Central memory CD4-positive, alpha-beta T cell (primary cell): ENCODE data around the gene SART3.
"Not testable (repeated sequence)": the region's sequence is repeated elsewhere in the genome, so short reads cannot be mapped to it uniquely, and the experiment has no call there.

Experiments
- DNase-seq: peaks from one replicate; pipeline ENCODE4 v3.0.0; 2022

The SART3 gene

GRCh38 chr12:108517288-108518100 lies 43.5 kb downstream of the SART3 start:
- DNase-seq: no peak

- DNase-seq: no peak
Measured at GRCh38 chr12:108516511-108517275, 44.3 kb downstream of the SART3 start.

DNA sequence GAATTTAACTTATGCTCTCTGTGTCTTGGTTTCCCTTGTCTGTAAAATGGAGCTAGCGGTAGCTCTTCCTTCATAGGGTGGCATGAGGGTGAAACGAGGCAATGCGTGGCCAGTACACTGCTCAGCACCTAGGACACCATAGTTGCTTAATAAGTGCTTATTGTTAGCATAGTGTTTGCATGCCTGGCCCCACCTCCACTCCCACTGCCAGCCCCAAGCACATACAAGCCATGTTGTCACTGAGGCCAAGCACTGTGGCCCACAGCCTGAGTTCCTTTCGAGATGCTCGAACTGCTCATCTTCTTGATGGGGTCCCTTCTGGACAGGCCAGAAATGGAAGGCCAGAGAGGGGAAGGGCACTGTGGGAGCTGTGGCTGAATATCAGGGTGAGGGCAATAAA lies 45.1 kb downstream of the SART3 start:
- no peak for DNase-seq

- DNase-seq: peak; percentile 99
Measured at GRCh38 chr12:108514973-108515814, 45.8 kb downstream of the SART3 start, which contains the start of gene FICD. Gene FICD (plus strand): TSS chr12:108515277. CDS start chr12:108516973, 1,696 bp downstream.

- no peak for DNase-seq
Measured at GRCh38 chr12:108514468-108514972, 46.5 kb downstream of the SART3 start.

GRCh38 chr12:108511633-108512540 lies 49.1 kb downstream of the SART3 start:
- peak; percentile 67 for DNase-seq

- DNase-seq: no peak
Measured at GRCh38 chr12:108510836-108511235, 50.1 kb downstream of the SART3 start.

GRCh38 chr12:108509806-108510205 lies 51.2 kb downstream of the SART3 start:
- DNase-seq: no peak

- no peak for DNase-seq
Measured at GRCh38 chr12:108507971-108508642, 52.9 kb downstream of the SART3 start.

DNA sequence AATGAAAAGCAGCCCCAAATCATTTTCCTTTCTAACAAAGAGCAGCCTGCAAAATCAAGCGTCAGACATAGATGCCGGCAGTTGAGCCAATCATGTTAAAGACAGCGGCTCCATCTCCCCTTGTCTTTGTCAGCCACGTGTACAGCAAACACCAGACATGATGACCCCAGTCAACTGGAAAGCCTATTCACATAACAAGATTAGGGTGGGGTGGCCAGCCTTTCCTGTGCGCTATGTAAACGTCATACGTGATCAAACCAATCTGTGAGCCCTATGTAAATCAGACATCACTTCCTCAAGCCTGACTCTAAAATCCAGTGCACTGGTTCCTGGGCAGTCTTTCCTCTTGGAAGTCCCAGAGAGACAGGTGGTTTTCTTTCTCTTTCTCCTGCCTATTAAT lies 55.8 kb downstream of the SART3 start:
- no peak for DNase-seq

DNA sequence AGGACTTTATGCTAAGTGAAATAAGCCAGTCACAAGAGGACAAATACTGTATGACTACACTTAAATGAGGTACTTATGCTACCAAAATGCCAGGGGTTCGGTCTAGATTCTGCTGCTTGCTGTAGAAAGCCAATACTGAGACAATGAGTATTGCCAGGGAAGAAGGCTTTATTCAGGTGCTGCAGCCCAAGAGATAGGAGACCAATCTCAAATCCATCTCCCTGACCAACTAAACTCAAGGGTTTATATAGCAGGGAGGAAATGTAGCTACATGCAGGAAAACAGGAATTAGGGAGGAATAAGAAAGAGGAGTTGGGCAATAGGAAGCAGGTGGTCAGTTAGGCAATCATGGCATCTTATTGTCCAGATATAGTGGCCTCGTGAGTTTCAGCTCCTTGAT lies 58.1 kb downstream of the SART3 start:
- no peak for DNase-seq

GRCh38 chr12:108498136-108498535 lies 62.8 kb downstream of the SART3 start:
- DNase-seq: no peak

DNA sequence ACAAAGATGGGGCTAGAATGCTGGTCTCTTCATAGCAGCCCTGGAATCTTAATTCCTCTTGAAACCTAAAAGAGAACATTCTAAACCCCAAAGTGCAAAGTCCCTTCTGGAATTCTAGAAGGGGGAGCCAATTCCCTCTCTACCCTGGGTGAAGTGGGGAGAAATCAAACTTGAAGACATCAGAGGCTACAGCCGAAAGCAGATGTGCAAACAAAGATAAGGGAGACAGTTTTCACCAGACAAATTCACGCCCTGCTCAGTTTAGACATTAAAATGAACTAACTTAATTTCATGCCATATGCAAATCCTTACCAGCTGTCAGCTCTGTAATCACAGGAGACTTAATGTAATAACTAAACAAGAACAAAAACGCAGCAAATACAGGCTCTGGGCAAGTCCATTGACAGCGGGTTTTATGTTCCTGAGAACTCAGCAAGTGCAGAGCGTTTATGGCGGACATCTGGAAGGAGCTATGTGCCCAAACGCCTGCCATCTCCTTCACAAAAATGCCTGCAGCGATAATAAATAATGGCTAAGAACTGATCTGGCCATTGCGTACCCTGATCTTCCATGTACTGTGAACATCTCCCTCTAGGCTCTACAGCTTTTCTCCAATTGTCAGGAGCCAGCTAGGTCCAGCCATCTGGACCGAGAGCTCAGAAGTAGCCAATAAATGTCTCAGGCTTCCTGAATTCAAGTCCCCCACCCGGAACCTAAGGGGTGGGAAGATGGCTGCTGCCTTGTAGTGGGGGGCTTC lies 65.0 kb downstream of the SART3 start:
- DNase-seq: no peak

GRCh38 chr12:108495054-108495453 lies 65.9 kb downstream of the SART3 start:
- no peak for DNase-seq

GRCh38 chr12:108491256-108491655 lies 69.7 kb downstream of the SART3 start:
- no peak for DNase-seq

DNA sequence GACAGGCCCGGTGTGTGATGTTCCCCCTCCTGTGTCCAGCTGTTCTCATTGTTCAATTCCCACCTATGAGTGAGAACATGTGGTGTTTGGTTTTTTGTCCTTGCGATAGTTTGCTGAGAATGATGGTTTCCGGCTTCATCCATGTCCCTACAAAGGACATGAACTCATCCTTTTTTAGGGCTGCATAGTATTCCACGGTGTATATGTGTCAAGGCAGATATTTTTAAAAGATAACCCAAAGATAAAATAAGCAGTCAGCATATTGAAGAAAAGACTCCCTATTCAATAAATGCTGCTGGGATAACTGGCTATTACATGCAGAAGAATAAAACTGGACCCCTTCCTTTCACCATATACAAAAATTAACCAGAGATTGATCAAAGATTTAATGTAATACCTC lies 73.9 kb downstream of the SART3 start:
- not testable (repeated sequence) for DNase-seq

- not testable (repeated sequence) for DNase-seq
Measured at GRCh38 chr12:108485371-108485770, 75.6 kb downstream of the SART3 start.

DNA sequence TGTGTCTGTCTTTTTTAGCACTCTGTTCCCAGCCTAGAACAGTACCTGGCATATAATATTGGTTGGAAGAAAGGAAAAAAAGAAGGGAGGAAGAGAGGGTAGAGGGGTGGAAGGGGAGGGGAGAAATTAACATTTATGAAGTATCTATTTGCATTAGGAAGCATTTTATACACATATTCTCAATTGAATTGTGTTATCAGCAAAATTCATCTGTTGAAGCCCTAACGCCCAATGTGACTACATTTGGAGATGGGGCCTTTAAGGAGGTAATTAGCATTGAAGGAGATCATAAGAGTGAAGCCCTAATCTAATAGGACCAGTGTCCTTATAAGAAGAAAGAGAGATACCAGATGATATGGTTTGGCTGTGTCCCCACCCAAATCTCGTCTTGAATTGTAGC lies 76.1 kb downstream of the SART3 start:
- DNase-seq: no peak

DNA sequence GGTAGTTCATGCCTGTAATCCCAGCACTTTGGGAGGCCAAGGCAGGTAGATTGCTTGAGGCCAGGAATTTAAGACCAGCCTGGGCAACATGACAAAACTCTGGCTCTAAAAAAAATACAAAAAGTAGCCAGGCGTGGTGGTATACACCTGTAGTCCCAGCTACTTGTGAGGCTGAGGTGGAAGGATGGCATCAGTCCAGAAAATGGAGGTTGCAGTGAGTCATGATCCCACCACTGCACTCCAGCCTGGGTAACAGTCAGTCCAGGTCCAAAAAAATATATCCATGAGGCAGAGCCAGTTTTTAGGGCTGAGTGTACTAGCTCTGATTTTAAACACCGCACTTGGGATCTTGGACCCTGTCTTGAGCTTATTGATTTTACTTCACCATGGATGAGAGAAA lies 76.5 kb downstream of the SART3 start:
- DNase-seq: no peak
